NCI-H2107 (cell line): ENCODE data around the gene SNX1.

ENCODE experiments used
- DNase-seq: peaks from one replicate; lab custom pipeline; 2025; lab: John Stamatoyannopoulos, UW

SNX1 gene

DNA sequence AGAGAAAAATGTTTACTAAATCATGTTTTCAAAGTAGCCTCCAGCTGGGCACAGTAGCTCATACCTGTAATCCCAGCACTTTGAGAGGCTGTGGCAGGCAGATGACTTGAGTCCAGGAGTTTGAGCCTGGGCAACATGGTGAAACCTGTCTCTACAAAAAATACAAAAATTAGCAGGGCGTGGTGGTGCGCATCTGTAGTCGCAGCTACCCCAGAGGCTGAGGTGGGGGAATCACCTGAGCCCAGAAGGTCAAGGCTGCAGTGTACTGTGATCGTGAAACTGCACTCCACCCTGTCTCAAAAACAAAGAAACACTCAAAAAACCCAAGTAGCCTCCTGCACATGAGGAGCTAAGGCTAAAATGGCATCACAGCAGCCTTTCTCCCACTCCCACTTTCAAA lies 68.7 kb downstream of the SNX1 start:
- no peak for DNase-seq

DNA sequence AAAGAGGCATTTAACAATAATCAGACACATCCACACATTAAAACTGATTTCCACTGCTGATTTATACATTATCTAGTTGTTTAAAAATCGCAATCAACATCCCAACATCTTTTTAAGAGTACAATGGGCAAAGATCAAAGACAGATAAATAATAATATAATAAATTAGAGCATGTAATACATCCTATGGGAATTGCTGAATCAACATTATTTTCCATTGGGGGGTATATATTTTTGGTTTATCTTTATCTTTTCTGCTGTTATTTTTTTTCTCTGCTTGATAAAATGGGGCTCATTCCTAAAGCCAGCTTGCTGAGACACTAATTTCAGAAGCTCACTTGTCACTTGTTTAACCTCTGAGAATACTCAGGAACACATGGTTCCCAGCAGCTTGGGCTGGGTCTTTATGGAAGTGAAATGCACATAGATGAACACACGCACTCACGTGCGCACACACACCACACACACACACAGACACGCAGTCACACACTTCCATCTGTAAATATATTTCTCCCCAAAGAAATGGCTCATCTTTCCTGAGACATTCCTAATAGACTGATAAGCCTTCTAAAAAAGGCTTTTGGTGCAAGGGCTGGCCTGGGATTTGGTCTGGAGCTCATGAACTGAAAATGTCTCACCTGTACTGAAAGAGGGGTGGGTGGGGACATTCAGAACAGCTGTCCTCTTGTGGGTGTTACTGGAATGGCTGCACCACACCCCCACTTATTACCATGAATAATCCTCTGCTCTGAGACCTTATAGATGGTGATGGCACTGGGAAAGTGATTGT lies 70.5 kb downstream of the SNX1 start:
- no peak for DNase-seq

DNA sequence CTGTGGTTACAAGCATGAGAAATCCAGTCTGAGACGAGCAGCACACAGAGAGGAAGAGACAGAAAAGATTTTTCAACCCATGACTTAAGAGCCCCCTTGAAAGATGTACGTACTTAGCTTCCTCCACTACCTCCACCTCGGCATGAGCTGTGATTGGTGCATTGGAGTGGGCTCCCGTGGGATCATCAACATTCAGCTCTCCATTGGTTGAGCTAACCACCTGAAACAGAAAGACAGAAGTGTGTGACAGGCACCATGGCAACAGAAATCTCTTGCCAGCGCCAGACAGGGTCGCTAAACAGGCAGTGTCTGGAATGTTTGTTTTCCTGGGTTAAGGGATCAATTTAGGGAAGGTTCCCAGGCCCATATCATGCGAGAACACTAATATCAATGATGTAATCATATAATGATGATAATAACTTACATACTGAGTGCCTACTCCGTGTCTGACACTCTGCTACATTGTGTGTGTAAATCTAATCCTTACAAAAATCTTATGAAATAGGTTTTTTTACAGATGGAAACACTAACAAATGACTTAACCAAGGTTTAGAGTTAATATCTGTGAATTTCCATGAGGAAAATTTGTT lies 84.5 kb downstream of the SNX1 start:
- no peak for DNase-seq

DNA sequence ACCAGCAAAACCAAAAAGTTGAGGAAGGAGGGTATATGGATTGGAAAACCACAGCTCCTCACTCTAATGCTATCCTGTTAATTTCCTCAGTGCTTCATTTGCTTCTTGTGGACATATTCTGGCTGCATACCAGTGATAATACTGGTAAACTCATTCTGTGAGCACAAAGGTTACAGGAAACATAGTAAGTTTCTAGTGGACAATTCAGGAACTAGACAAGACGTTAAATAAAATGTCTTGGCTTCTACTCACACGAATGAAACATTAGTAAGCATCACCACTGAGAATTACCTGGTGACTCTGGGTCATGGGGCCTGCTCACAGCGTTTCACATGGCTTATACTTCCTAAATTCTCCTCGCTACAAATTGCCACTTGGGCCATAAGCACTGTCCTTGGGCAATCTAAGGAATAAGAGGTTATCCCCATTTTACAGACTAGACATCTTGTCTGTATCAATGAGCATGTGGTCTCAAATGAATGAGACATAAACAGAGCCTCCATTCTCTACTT lies 87.1 kb downstream of the SNX1 start:
- no peak for DNase-seq

DNA sequence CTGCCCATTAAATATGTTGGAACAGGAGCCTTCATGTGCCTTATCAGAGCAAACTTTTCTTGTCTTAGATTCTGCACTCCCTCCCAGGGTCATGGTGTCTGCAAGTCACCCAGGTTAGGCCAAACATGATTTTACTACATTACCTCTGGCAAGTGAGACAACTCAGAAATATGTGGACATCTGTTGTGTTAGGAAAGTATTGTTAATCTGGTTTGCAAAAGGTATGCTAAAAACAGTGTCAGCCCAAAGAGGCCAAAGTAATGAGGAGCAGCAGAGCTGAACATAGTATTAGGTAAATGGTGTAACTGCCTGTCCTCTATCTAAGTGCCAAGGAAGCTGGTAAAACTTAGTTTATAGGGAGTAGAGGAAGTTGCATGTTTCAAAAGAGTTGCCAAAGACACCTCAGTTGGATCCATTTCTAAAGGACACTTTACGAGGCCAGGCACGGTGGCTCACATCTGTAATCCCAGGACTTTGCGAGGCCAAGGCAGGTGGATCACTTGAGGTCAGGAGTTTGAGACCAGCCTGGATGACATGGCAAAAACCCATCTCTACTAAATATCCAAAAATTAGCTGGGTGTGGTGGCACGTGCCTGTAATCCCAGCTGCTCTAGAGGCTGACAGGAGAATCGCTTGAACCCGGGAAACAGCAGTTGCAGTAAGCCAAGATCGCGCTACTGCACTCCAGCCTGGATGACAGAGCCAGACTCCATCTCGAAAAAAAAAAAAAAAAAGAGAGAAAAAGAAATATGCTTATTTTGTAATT lies 89.5 kb downstream of the SNX1 start:
- DNase-seq: no peak

DNA sequence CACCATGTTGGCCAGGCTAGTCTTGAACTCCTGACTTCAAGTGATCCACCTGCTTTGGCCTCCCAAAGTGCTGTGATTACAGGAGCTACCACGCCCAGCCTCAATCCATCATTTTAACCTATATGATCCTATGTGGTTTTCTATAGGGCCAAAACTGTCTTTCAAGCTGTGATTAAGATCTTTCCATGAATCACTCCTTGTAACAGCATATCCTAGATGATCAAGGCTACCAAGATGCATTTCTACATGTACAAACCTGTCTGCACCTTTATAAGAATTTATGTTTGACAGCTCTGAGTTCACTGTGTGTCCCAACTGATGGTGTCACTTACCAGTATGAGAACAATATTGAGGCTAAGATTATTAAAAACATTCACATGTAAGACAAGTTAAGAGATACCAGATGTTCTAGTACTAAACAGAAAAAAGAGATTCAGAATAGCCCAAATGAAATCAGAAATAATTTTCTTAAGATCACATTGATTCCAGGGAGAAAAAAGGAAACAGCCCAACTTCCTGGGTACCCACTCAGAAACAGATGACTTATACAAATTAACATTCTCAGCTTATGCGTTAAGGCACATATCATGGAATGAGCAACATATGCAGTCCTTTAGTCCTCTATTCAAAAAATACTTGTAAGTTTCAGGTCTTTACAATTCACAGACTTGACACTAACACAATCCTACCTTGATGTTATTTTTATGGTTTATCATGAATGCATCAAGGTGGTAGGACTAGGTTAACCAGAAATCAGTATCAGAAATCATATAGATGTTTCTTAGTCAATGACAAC lies 91.8 kb downstream of the SNX1 start:
- DNase-seq: no peak
